ENCODE results near the gene ETAA1.

- no peak for TF ChIP-seq CTCF (conservative IDR thresholded peaks at IDR 0.05; ENCODE audit: low read length)
- TF ChIP-seq EZH2phosphoT487 (IDR thresholded peaks at IDR 0.05; ENCODE audit: borderline replicate concordance, low read depth, low read length): no peak
These were observed 7.3 kb upstream of the ETAA1 start for GRCh38 chr2:67389788-67390187.
